ENCODE measurements around the gene DSCAM. TPM values are rescaled to one million over a fixed set of nuclear protein-coding genes. Genes with fewer than 3 reads are reported as not detected.
A peak's percentile ranks its signal among the peaks of the same experiment; 100 is the strongest.

DSCAM gene
- total RNA-seq, 2 donors from 2014 or later, result 0.05 TPM; not detected in 1

DNA sequence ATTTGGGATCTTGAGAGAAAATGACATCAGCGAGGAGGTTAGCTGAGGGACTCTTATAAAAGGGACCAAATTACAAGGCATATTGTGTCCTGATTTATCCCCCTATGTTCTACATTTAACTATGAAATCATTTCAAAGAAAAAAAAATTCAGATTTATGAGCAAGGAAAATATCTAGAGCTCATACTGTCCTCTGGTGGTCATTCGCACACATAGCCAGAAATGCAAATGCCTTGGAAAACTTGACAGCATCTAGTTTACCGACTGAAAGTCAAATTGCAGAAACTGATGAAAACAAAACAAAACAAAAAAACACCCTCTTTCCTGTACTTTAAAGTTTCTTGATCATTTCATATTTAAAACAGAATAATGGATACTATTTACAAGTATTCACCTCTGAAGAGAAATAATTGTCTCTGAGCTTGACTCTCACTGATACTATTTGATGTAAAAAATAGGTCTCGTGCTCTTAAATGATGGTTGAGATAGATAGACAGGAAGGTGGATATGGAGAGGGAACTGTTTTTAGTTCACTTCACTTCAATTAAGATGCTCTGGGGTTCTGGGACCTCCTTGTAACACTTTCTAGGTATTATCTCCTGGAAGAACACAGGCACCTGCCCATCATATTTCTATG lies 725.9 kb downstream of the DSCAM start:
- no peak overlapping the region for H3K9ac ChIP-seq (ENCODE audit: low read depth in 2 of 2, low read length in 2 of 2)
- H3K9me3 ChIP-seq, result no peaks in the 10 kb centered on the region
- no peak overlapping the region for H3K4me3 ChIP-seq
- no peak overlapping the region for H3K27ac ChIP-seq
- TF ChIP-seq, protein P1, sequence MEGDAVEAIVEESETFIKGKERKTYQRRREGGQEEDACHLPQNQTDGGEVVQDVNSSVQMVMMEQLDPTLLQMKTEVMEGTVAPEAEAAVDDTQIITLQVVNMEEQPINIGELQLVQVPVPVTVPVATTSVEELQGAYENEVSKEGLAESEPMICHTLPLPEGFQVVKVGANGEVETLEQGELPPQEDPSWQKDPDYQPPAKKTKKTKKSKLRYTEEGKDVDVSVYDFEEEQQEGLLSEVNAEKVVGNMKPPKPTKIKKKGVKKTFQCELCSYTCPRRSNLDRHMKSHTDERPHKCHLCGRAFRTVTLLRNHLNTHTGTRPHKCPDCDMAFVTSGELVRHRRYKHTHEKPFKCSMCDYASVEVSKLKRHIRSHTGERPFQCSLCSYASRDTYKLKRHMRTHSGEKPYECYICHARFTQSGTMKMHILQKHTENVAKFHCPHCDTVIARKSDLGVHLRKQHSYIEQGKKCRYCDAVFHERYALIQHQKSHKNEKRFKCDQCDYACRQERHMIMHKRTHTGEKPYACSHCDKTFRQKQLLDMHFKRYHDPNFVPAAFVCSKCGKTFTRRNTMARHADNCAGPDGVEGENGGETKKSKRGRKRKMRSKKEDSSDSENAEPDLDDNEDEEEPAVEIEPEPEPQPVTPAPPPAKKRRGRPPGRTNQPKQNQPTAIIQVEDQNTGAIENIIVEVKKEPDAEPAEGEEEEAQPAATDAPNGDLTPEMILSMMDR (IDR thresholded peaks at IDR 0.05), result peak; percentile 56
- no peaks in the 10 kb centered on the region for H3K27me3 ChIP-seq
- no peaks in the 10 kb centered on the region for H3K36me3 ChIP-seq
- intact Hi-C loops (cut with DNase I), result loop anchor here (5.0 kb wide), 2 partner anchors 254 to 334 kb away; partner anchors contain the start of gene PCP4
- no peaks in the 10 kb centered on the region for H3K4me1 ChIP-seq
- DNase-seq, result no peak

DNA sequence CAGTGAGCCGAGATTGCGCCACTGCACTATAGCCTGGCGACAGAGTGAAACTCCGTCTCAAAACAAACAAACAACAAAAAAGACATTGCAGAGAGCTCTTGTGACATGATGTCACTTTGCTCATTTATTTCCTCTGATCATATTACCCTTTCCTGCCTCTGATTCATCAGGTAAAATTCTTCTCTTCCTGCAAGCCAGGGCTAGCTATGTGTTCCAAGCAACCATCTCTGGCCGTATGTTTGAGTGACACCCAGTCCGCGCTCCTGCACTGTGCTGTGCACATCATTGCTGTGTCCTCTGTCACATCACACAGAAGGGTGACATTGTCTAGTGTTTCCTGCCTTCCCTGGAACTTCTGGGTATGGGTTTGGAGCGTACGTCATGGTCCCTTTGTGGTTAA lies 728.4 kb downstream of the DSCAM start:
- H3K27me3 ChIP-seq, result no peaks in the 10 kb centered on the region
- H3K9me3 ChIP-seq, result no peaks in the 10 kb centered on the region
- no peak for DNase-seq
- intact Hi-C loops (cut with DNase I), result no loop called here
- TF ChIP-seq, protein P1 (IDR thresholded peaks at IDR 0.05), result no peak
- H3K9ac ChIP-seq (ENCODE audit: low read depth in 2 of 2, low read length in 2 of 2), result no peak overlapping the region
- no peak overlapping the region for H3K4me3 ChIP-seq
- H3K4me1 ChIP-seq, result no peaks in the 10 kb centered on the region
- H3K27ac ChIP-seq, result no peak overlapping the region
- H3K36me3 ChIP-seq, result no peaks in the 10 kb centered on the region

- Histone ChIP-seq H3K4me1 (no peaks in the 10 kb centered on the region), H3K36me3 (no peaks in the 10 kb centered on the region), H3K4me3 (no peak overlapping the region), H3K27me3 (no peaks in the 10 kb centered on the region), H3K27ac (no peak overlapping the region), H3K9ac (ENCODE audit: low read depth in 2 of 2, low read length in 2 of 2) (no peak overlapping the region), H3K9me3 (no peaks in the 10 kb centered on the region)
- TF ChIP-seq, protein P1 (IDR thresholded peaks at IDR 0.05), result no peak
- intact Hi-C loops (cut with DNase I), result no loop called here
- DNase-seq, result no peak
These were observed 729.7 kb downstream of the DSCAM start for GRCh38 chr21:40117236-40117635.

GRCh38 chr21:40115775-40116174 lies 731.2 kb downstream of the DSCAM start:
- H3K4me3 ChIP-seq, result no peak overlapping the region
- H3K4me1 ChIP-seq, result no peaks in the 10 kb centered on the region
- no peaks in the 10 kb centered on the region for H3K36me3 ChIP-seq
- TF ChIP-seq, protein P1 (IDR thresholded peaks at IDR 0.05), result no peak
- no peak overlapping the region for H3K27ac ChIP-seq
- H3K9me3 ChIP-seq, result no peaks in the 10 kb centered on the region
- no peaks in the 10 kb centered on the region for H3K27me3 ChIP-seq
- intact Hi-C loops (cut with DNase I), result no loop called here
- H3K9ac ChIP-seq (ENCODE audit: low read depth in 2 of 2, low read length in 2 of 2), result no peak overlapping the region
- DNase-seq, result no peak

DNA sequence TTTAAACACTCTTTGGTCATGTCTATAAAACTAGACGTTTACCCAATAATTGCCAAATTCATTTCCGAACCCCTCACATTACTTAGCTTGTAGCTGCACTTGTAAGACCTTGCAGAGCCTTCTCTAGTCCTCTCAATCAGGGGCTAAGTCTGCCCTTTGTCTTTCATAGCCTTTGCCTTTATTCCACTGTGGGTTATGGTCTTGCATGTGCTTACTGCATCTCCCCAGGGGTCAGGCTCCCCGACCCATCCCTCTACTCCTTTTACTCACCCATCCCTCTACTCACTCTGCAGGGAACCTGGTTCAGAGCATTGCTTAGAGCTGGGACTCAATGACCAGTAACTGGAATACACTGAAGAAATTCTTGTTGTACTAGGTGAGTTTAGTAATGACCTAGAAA lies 744.3 kb downstream of the DSCAM start:
- no peaks in the 10 kb centered on the region for H3K4me1 ChIP-seq
- H3K9ac ChIP-seq (ENCODE audit: low read depth in 2 of 2, low read length in 2 of 2), result no peak overlapping the region
- H3K9me3 ChIP-seq, result no peaks in the 10 kb centered on the region
- intact Hi-C loops (cut with DNase I), result no loop called here
- no peak overlapping the region for H3K27ac ChIP-seq
- H3K36me3 ChIP-seq, result no peaks in the 10 kb centered on the region
- TF ChIP-seq, protein P1 (IDR thresholded peaks at IDR 0.05), result no peak
- DNase-seq, result no peak
- H3K4me3 ChIP-seq, result no peak overlapping the region
- H3K27me3 ChIP-seq, result no peaks in the 10 kb centered on the region

Data from colonic mucosa (tissue), 4 donors.